ENCODE data around the gene RYK.

Gene RYK

DNA sequence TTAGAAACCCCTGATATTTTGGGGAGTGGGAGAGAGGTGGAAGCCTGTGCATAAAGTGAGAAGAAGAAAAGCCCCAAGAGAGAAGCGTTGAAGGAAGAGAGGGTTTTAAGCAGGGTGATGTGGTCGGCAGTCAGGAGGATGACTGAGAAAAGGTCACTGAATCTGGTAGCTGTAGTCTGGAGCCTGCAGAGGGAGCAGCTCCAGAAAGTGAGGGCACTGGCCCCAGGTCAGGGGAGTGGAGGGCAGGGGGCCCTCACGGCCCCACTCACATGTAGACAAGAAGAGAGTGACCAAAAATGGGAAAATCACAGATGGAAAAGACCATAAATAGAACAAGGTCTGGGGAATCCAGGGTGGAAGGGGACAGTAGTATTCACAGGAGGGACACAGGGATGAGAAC is 105.5 kb downstream of the RYK start:
- Histone ChIP-seq H3K27me3 (no peaks in the 10 kb centered on the region), H3K4me1 (ENCODE audit: control insufficient read depth in 1 of 2, insufficient read depth in 1 of 2, low read depth in 1 of 2, low read length in 1 of 2) (no peaks in the 10 kb centered on the region), H3K4me3 (ENCODE audit: low read depth in 1 of 2, low read length in 1 of 2) (no peak overlapping the region), H3K36me3 (no peaks in the 10 kb centered on the region), H3K27ac (no peak overlapping the region), H3K9me3 (no peaks in the 10 kb centered on the region)
- TF ChIP-seq, protein P1, sequence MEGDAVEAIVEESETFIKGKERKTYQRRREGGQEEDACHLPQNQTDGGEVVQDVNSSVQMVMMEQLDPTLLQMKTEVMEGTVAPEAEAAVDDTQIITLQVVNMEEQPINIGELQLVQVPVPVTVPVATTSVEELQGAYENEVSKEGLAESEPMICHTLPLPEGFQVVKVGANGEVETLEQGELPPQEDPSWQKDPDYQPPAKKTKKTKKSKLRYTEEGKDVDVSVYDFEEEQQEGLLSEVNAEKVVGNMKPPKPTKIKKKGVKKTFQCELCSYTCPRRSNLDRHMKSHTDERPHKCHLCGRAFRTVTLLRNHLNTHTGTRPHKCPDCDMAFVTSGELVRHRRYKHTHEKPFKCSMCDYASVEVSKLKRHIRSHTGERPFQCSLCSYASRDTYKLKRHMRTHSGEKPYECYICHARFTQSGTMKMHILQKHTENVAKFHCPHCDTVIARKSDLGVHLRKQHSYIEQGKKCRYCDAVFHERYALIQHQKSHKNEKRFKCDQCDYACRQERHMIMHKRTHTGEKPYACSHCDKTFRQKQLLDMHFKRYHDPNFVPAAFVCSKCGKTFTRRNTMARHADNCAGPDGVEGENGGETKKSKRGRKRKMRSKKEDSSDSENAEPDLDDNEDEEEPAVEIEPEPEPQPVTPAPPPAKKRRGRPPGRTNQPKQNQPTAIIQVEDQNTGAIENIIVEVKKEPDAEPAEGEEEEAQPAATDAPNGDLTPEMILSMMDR (IDR thresholded peaks at IDR 0.05), result no peak

DNA sequence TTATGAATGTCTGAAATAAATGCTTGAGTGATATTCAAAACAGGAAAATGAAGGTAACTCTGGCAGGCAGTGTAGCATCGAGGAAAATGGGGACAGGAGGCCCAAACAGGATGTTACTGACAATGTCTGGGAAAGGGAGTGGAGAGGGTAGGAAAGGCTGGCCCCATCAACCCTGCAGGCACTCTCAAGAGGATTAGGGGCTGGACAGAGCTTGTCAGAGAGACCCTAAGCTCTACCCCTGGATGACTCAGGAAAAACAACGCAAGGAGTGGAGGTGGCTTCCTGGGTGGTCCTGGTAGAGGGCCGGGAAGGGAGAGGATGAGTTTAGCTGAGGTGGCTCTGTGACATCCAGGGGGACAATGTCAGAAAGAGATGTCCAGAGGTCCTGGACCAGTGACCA is 106.0 kb downstream of the RYK start:
- no peaks in the 10 kb centered on the region for H3K27me3 ChIP-seq
- no peaks in the 10 kb centered on the region for H3K36me3 ChIP-seq
- H3K4me3 ChIP-seq (ENCODE audit: low read depth in 1 of 2, low read length in 1 of 2), result no peak overlapping the region
- TF ChIP-seq, protein P1 (IDR thresholded peaks at IDR 0.05), result no peak
- H3K4me1 ChIP-seq (ENCODE audit: control insufficient read depth in 1 of 2, insufficient read depth in 1 of 2, low read depth in 1 of 2, low read length in 1 of 2), result no peaks in the 10 kb centered on the region
- no peak overlapping the region for H3K27ac ChIP-seq
- H3K9me3 ChIP-seq, result no peaks in the 10 kb centered on the region

DNA sequence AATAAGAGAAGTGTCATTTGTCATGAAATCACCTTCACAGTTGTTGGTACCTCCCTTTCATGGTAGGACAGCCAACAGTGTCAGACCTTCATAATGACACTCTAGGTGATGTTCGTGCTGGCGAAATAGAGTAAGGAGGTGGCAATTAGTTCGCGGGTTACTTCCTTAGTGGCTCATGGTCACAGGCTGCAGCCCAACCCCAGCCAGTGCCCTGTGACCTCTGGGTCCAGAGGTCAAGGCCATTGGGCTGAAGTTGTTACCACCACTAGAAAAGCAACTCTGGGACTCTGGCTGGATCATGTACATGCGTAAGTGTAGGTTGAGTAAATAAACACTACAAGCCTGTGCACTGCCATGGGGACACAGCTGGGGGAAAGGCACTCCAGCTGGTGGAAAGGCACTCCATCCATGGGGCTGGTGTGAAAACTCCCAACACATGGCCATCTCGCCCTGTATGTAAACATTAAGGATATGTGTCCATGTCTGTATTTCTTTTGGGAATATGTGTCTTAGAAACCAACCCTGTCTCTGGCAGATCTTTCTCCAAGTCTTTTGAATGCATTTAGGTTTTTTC is 106.7 kb downstream of the RYK start:
- H3K36me3 ChIP-seq, result no peaks in the 10 kb centered on the region
- no peak overlapping the region for H3K27ac ChIP-seq
- H3K4me3 ChIP-seq (ENCODE audit: low read depth in 1 of 2, low read length in 1 of 2), result no peak overlapping the region
- no peaks in the 10 kb centered on the region for H3K9me3 ChIP-seq
- TF ChIP-seq, protein P1 (IDR thresholded peaks at IDR 0.05), result no peak
- H3K27me3 ChIP-seq, result no peaks in the 10 kb centered on the region
- H3K4me1 ChIP-seq (ENCODE audit: control insufficient read depth in 1 of 2, insufficient read depth in 1 of 2, low read depth in 1 of 2, low read length in 1 of 2), result no peaks in the 10 kb centered on the region

DNA sequence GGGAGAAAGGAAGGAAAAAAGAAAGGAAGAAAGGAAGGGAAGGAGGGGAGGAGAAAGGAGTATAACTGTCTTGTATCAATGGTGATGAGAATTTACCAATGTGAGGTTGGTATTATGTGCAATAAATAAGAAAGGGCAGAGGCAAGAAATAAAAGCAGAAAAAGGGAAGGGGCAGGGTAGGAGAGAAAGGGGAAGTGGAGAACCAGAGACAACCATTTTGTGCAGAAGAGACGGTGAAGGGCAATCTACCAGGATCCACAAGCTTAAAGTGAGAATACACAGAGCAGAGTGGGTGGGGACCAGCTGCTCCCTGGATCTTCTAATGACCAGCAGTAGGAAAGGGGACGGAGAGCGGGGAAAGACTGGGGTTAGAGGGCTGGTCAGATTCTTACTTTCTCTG is 114.1 kb downstream of the RYK start:
- TF ChIP-seq, protein P1 (IDR thresholded peaks at IDR 0.05), result no peak
- no peaks in the 10 kb centered on the region for H3K4me1 ChIP-seq (ENCODE audit: control insufficient read depth in 1 of 2, insufficient read depth in 1 of 2, low read depth in 1 of 2, low read length in 1 of 2)
- H3K27me3 ChIP-seq, result no peaks in the 10 kb centered on the region
- no peak overlapping the region for H3K4me3 ChIP-seq (ENCODE audit: low read depth in 1 of 2, low read length in 1 of 2)
- H3K27ac ChIP-seq, result no peak overlapping the region
- H3K36me3 ChIP-seq, result no peaks in the 10 kb centered on the region
- H3K9me3 ChIP-seq, result no peaks in the 10 kb centered on the region

DNA sequence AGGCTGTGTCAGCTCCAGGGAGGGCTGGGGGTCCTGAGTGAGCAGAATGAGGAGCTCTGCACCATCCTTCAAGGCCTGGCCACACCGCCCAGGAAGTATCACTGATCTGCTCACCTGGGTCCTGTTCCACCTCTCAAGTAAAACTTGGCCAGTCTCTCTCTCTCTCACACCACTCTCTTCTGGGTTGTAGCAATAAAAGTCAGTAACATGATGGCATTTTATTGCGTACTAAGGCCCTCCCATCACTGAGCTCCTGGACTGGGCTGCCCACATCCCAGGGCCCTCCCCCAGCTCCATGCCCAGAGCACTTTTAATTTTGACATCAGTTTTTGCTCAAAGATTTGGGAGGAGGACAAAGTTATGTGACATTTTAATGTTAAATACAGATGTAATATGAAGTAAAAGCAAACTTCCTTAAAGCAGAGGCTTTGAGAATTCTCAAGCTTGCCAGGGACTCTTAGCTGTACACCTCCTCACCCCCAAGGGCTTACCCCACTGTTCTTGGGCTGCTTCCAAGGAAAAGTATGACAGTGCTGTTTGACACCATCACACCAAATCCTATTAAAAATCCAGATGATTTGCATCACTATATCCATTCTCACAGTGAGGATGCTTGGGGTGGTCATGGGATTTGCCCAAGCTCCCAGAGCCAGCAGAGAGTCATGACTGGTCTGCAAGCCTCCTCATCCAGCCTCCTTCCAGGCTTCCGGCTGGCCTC is 115.8 kb downstream of the RYK start:
- Histone ChIP-seq H3K4me1 (ENCODE audit: control insufficient read depth in 1 of 2, insufficient read depth in 1 of 2, low read depth in 1 of 2, low read length in 1 of 2) (no peaks in the 10 kb centered on the region), H3K9me3 (no peaks in the 10 kb centered on the region), H3K27me3 (no peaks in the 10 kb centered on the region), H3K27ac (no peak overlapping the region), H3K4me3 (ENCODE audit: low read depth in 1 of 2, low read length in 1 of 2) (no peak overlapping the region), H3K36me3 (no peaks in the 10 kb centered on the region)
- TF ChIP-seq, protein P1 (IDR thresholded peaks at IDR 0.05), result no peak

Data from neutrophil (primary cell).